Posterior vena cava (tissue), 2 donors: ENCODE results near the gene KCNQ5. TPM values are rescaled to one million over a fixed set of nuclear protein-coding genes. Genes with fewer than 3 reads are reported as not detected.

ENCODE experiments used
- DNase-seq: peaks from one replicate; pipeline ENCODE4 v3.0.0-alpha.2; 2020; ENCODE audit warnings: low spot score
- intact Hi-C, 2 donors: fragments of 100-400 bp; cut with DNase I; formaldehyde crosslinking; loops; one replicate each; pipeline versions ENCODE4 v1.14.1 to v1.14.2; 2022 to 2023
- total RNA-seq, 2 donors: library from RNA; stranded (reverse); fragmentation: NEBNext Ultra II Directional; extraction: Animal tissue kit (Norgen Biotek cat#: 25700); gene quantifications; one replicate each; pipeline ENCODE4 v1.2.1, GENCODE V29; 2021
- donor health status: DM: yes; HTN: yes; CAD: no.
- donor health status: DM: yes; HTN: yes; CAD: no.

Gene KCNQ5
- total RNA-seq, 2 donors from 2014 or later: 1.3 to 4.0 TPM

DNA sequence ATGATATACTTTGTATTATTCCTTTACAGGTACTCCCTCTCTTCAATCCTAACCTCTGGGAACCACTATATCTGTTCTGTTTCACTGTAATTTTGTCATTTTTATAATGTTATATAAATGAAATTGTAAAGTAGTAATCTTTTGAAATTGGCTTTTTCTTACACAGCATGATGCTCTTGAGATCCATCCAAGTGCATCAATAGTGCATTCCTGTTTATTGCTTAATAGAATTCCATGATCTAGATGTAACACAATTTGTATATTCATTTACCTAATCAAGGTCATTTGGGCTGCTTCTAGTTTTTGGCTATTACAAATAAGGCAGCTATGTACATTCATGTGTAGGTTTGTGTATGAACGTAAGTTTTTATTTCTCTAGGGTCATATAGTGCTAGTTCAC is 428.8 kb downstream of the KCNQ5 start:
- intact Hi-C loops: no loop called here
- no peak for DNase-seq

DNA sequence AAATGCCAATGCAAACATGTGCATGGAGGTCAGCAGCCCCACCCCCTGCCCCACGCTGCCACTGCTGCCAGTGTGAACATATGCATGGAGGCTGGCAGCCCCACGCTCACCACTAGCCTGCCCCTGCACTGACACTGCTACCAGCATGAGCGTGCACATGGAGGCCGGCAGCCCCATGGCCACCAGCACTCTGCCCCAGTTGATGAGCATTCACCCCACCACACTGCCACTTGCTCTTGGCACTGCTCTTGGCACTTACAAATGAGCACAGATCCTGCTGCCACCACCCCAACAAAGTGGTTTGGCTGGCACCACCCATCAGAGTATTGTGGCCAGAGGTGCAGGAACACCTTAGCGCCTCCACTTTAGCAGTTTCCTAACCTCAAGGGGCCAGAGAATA is 429.3 kb downstream of the KCNQ5 start:
- no peak for DNase-seq
- intact Hi-C loops: no loop called here

DNA sequence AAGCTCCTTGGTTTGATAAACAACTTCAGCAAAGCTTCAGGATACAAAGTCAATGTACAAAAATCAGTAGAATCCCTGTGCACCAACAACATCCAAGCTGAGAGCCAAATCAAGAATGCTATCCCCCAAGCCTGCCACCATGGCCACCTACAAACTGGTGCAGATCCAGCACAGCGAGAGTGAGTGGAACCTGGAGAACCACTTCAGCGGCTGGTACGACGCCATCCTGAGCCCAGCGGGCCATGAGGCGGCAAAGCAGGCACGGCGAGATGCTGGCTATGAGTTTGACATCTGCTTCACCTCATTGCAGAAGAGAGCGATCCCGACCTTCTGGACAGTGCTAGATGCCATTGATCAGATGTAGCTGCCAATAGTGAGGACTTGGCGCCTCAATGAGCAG is 433.1 kb downstream of the KCNQ5 start:
- intact Hi-C loops: no loop called here

DNA sequence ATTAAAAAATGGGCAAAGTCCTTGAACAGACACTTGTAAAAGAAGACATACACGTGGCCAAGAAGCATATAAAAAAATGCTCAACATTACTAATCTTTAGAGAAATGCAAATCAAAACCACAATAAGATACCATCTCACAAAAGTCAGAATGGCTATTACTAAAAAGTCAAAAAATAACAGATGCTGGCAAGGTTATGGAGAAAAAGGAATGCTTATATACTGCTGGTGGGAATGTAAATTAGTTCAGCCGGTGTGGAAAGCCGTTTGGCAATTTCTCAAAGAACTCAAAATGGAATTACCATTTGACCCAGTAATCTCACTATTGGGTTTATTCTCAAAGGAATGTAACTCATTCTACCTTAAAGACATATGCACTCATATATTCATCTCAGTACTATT is 436.9 kb downstream of the KCNQ5 start:
- intact Hi-C loops: no loop called here

More for the DNA sequence above, 433.1 kb downstream of the KCNQ5 start:
- DNase-seq: no peak

DNA sequence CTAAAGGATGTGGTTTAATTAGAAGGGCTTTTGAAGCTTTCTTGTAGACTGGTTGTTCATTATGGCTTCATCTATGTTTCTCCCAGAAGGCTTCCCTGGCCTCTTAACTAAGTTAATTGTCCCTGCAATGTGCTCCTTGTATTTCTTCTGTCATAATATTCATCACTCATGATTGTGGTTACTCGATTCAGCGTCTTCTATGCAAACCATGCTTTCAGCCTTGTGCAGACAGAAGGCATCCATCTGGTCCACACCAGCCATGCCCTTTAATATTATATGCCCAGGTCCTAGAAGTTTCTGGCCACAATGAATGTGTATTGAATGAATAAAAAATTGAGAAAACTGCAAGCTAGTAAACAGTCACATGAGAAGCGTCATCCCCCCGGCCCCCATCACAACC is 440.3 kb downstream of the KCNQ5 start:
- intact Hi-C loops: no loop called here
- DNase-seq: no peak

More for the DNA sequence above, 436.9 kb downstream of the KCNQ5 start:
- no peak for DNase-seq

DNA sequence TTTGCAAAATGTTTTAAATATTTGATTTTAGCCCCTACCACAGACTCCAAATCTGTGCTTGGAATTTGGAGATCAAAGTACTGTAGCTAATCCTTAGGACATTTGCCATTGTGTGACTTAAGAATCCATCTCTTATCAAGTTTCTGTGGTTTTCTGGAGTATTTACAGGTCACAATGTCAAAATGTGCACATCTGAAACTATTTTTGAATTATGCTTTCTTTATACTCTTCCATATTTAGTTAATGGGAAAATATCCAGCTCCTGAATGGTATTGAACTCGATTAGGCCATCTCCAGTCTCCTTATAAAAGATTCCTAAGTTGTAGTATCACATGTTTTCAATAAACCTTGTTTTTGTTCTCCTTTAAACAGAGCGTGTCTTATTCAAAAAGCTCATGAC is 441.0 kb downstream of the KCNQ5 start:
- intact Hi-C loops: no loop called here
- no peak for DNase-seq

DNA sequence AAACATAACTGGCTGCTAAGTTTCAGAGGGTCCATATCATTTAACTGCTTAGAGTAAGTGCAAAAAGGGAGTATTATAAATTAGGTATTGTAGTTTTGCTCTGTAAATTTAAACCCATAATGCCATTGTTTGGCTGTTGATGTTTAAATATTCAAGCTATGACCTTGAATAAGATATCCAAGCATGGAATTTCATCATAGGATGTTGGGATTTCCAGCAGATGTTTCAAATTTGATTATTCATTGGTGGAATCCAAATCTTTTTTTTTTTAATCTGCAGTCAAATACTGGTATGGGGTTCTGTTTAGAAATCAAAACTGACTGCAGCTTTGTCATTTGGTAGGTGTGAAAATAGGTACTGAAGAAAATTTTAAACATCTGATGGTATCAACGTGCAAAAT is 442.4 kb downstream of the KCNQ5 start:
- no peak for DNase-seq
- intact Hi-C loops: no loop called here

DNA sequence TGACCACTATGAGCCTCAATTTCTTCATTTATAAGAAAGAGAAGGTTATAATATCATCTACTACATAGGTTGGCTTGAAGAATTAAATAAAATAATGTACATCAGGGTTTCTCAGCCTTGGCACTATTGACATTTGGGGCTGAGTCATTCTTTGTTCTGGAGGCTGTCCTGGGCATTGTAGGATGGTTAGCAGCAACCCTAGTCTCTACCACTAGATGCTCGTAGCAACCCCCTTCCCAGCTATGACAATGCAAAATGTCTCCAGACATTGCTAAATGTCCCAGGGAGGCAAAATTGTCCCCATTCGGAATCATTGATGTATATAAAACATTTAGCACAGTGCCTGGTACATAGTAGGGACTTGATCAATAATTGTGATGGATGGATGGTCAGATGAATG is 451.4 kb downstream of the KCNQ5 start:
- DNase-seq: no peak
- intact Hi-C loops: no loop called here

DNA sequence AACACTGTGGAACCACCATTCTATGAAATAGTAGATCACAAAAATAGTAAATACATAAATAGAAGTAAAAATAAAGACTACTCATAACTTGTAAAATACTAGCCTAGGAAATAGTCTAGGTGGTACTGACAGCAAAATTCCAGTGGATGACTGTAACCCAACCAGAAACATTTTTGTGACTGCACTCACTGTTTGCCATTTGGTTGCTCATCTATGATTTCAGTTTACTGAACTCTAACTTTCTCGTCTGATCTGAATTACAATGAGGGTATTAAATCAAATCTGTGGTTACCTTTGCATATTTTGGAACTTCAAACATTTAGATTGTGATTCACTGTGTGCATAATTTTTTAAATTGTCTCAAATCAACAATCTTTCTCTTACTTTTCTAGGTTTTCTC is 452.3 kb downstream of the KCNQ5 start:
- intact Hi-C loops: no loop called here

DNA sequence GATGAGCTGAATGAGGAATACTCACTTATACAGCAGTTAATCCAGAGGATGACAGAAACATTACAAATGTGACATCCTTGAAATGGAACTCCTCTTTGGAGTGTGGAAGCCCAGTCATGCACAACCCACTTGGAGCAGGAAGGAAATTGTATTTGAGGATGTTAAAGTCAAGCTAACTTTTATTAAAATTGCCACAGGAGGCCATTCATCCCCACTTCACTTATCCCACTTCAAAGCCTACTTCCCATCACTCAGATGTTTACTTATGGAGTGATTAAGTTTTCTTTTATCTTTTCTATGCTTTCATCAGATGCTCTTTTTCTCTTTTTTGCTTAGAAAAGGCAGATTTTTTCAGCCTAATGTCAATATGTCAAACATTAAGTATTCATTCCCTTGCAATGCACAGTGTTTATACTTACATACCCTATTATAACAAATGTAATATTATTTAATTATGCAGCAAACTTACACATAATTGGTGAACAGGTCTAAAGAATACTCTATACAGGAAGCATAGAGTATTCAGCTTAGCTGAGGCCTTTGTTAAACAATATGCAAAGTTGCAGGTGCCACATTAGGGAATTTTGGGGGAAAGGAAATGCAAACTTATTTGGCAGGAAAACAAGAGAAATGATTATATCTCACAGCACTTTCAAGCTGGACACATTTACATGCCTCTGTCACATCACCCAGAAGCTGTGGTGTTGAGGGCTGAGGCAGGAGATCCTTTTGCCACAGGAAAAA is 454.5 kb downstream of the KCNQ5 start:
- no peak for DNase-seq
- intact Hi-C loops: no loop called here

More for the DNA sequence above, 452.3 kb downstream of the KCNQ5 start:
- DNase-seq: no peak

DNA sequence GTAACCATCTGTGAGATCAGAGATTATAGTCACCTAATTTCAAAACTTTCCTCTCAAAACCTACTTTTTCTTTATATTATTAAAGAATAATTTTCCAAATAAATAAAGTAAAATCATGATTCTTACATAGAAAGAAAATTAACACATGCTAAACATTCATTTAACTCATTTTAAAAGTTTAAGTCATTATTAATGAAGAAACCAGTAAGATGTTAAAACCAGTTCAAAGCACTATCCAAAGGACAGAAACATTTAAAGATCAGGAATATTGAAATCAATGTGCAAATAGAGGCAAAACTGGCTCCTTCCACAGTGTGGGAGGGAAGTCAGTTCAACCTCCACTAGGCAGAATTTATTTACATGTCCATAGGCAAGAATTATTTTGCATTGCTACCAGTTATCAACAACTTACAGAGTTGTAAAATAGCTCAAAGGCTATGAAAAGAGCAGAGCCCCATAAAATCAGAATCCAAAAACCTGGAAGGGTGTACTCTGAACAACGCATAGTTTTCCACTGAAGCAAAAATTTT is 456.5 kb downstream of the KCNQ5 start:
- no peak for DNase-seq
- intact Hi-C loops: no loop called here

DNA sequence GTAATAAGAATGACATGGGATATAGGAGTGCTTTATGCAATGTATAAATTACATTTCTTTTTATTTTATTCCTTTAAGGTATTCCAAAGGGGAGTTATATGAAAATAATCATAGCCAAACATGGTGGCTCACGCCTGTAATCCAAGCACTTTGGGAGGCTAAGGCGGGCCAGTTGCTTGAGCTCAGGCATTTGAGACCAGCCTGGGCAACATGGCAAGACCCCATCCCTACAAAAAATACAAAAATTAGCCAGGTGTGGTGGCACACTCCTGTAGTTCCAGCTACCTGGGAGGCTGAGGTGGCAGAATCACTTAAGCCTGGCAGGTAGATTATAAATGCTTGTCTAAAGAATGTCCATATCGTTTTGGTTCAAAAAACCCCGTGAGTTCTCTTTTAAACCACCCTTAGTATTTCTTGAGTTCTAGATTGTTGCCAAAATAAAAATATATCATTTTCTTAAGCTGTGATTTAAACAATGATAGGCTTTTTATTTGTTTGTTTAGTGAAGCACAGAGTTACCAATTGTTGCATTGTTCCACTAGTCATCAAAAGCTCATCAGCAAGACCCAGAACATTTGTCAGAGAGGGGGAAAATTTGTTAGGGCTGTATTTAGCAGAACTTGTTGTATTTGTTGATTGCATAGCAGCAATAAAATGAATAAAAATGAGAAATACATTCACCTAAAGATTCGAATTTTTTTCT is 457.2 kb downstream of the KCNQ5 start:
- intact Hi-C loops: no loop called here
- DNase-seq: no peak

DNA sequence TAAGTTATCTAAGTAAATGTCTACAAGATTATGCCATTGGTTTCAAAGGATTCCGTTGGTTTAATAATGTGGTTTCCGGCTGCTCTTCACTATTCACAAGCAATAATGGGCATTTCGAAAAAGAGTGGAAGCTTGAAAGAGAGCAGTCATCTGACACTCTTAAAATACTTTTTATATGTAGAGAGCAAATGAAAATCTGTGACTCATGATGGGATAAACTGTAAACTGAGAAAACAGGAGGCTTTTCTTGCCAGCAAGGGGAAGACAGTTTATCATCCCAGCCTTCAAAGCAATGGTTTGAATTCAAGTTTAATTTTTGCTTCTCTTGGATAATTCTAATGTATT is 457.7 kb downstream of the KCNQ5 start:
- no peak for DNase-seq
- intact Hi-C loops: no loop called here

DNA sequence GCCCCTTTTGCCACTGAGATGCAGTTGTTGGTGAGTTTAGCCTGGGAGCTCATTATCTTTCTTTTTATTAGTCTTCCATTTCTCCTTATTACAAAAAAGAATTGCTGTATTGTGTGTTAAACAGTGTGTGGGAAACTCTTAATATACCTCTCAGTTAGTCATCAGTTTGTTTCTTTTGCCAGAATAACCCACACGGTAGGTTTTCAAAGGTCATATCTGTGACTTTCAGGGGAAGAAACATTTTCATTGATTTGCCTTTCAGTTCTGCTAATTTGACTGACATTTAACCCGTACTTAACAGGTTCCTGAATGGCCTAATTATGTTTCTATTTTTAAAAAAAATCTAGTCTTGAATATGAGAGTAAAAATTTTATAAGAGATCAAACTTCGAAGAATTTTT is 458.1 kb downstream of the KCNQ5 start:
- intact Hi-C loops: no loop called here

DNA sequence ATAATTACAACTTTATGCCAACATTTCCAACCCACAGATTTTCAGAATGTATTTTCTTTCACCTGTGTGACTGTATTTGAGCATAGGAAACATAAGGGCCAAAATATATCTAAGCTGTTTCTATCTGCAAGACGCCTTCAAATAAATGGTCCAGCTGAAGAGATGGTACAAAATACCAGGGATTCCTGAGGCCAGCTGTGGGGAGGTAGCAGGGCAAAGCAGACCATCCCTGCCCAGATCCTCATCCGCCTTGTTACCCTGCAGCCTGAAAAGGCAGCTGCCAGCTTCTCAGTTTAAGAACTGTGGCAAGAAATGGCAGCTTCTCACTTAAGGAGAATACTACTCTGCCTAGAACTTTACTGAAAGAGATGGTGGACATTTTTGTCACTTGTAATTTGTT is 460.1 kb downstream of the KCNQ5 start:
- DNase-seq: no peak
- intact Hi-C loops: no loop called here

More for the DNA sequence above, 458.1 kb downstream of the KCNQ5 start:
- DNase-seq: no peak

DNA sequence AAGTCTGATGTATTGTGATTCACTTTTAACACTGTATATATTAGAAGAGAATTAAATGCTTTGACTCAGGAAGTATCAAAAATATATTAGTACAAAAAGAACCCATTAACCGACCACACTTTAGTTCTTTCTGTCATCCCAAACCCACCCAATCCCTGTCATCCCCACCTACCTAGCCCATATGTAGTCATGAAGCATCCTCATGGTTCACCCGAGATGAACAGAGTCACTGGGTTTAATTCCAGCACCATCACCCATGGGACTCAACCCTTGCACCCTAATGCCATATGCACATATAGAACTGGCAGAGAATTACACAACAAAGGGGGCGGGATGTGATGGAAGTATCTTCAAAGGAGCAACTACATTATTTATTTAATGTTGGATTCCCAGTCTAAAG is 462.0 kb downstream of the KCNQ5 start:
- intact Hi-C loops: no loop called here
- no peak for DNase-seq

DNA sequence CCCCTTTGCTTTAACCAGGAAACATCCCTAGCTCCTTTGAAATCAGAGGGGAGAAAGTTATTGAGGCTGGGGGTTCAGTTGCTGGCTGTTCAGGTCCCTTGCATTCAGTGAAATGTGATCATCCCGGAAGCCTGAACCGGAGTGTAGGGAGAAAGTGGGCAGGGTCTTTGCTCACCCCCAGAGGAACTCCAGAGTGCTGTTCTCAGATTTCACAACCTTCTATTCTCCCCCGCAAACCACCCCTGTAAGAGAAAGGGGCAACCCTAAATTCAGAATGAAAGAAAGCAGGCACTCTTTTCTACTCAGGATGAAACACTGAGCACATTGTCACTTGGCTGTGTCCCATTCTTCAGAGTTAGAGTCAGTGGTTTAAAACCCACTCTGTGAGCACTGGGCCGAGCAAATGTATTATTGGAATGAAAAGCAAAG is 463.6 kb downstream of the KCNQ5 start:
- no peak for DNase-seq
- intact Hi-C loops: no loop called here

DNA sequence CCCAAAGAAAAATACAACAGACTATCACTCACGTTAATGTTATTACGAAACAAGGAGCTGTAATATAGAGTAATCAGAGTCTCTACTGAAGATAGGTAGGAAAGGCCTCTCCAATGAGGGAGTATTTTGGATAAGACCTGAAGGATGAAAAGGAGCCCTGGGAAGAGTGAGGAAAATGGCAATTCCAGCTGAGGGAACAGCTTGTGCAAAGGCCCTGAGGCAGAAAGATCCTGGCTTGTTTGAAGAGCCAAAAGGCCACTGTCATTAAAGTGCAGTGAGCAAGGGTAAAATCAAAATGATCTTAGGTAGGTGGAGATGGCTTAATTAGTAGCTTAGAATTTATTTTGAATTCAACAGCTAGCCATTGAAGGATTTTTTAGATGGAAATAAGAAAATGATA is 464.9 kb downstream of the KCNQ5 start:
- intact Hi-C loops: no loop called here
- DNase-seq: no peak

DNA sequence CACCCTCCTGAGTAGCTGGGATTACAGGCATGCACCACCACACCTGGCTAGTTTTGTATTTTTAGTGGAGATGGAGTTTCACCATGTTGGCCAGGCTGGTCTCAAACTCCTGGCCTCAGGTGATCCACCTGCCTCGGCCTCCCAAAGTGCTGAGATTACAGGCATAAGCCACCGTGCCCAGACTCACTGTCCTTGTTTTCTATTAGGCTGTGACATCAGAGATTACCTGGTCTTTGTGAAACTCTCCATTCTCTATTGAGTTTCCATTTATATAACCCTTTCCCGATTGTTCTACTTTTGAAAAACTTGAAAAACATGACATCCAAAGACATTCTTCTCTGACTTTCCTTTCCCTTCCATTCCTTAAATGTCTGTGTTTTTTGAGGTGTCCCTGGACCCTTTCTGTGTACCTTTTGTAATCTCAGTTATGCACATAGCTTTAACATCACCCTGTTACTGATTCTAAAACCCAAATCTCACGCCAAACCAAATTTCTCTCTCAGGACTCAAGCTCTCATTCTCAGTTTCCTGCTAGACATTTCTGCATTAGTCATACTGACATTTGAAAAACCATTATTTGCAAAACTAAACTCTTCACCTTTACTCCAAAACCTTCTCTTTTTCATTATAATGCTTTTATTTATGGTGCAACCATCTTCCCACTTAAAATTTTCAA is 466.4 kb downstream of the KCNQ5 start:
- no peak for DNase-seq
- intact Hi-C loops: no loop called here

DNA sequence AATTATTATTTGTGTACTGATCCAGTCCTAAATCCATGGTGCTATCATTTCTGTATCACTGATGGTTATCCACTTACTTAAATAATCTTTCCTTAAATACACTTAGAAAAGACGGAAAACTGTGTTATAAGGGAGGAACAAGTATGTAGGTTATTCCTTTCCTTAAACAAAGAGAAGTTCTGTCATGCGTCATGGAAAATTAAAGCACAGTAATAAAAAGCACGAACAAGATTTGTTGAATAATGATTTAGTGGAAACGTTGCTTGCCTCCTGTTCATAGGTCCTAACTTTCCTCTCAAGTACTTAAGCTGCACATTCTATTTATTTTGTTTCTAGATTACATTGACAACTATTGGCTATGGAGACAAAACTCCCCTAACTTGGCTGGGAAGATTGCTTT is 483.1 kb downstream of the KCNQ5 start:
- intact Hi-C loops: no loop called here
- DNase-seq: no peak
